Endodermal cell (in vitro differentiated cells): ENCODE data around the gene NPDC1. TPM values are rescaled to one million over a fixed set of nuclear protein-coding genes. Genes with fewer than 3 reads are reported as not detected.

Experiments used
- DNase-seq: peaks from one replicate; pipeline ENCODE4 v3.0.0-alpha.2; 2017
- H3K27ac ChIP-seq: 2 replicates; pipeline ENCODE4 v1.5.1; 2013; ENCODE audit warnings: mild to moderate bottlenecking, low read depth, low read length, moderate library complexity
- H3K27me3 ChIP-seq: 2 replicates; pipeline ENCODE4 v1.6.1; 2013; ENCODE audit warnings: mild to moderate bottlenecking, low read length, moderate library complexity; ENCODE audit not compliant: insufficient read depth, control insufficient read depth, poor library complexity, severe bottlenecking
- H3K36me3 ChIP-seq: 2 replicates; pipeline ENCODE4 v1.7.0; 2013; ENCODE audit warnings: mild to moderate bottlenecking, low read length, moderate library complexity; ENCODE audit not compliant: control insufficient read depth, insufficient read depth
- H3K4me1 ChIP-seq: one replicate; pipeline ENCODE4 v1.7.0; 2013; ENCODE audit warnings: low read length; ENCODE audit not compliant: control insufficient read depth, insufficient read depth
- H3K4me3 ChIP-seq: 2 replicates; pipeline ENCODE4 v1.5.1; 2013; ENCODE audit warnings: mild to moderate bottlenecking, low read length, moderate library complexity
- H3K9ac ChIP-seq: 2 replicates; pipeline ENCODE4 v1.6.1; 2013; ENCODE audit warnings: mild to moderate bottlenecking, low read length, moderate library complexity; ENCODE audit not compliant: poor library complexity, severe bottlenecking; ENCODE audit errors: extremely low read depth
- H3K9me3 ChIP-seq: 2 replicates; pipeline ENCODE4 v1.6.1; 2013; ENCODE audit warnings: mild to moderate bottlenecking, low read length, moderate library complexity; ENCODE audit not compliant: control insufficient read depth
- H3K27ac Mint-ChIP-seq: 2 replicates; pipeline ENCODE4 v1.8.0; 2020; ENCODE audit warnings: mixed read lengths
- H3K27me3 Mint-ChIP-seq: 2 replicates; pipeline ENCODE4 v1.8.0; 2021; ENCODE audit warnings: mild to moderate bottlenecking, mixed read lengths; ENCODE audit not compliant: insufficient read depth
- H3K36me3 Mint-ChIP-seq: 2 replicates; pipeline ENCODE4 v1.8.0; 2020; ENCODE audit warnings: low read depth, mixed read lengths
- H3K4me1 Mint-ChIP-seq: 2 replicates; pipeline ENCODE4 v1.8.0; 2020; ENCODE audit warnings: mixed read lengths
- H3K4me3 Mint-ChIP-seq: 2 replicates; pipeline ENCODE4 v1.8.0; 2020; ENCODE audit warnings: mild to moderate bottlenecking, moderate library complexity, mixed read lengths
- H3K9me3 Mint-ChIP-seq: 2 replicates; pipeline ENCODE4 v1.8.0; 2020; ENCODE audit warnings: mild to moderate bottlenecking, mixed read lengths
- WGBS, 2 experiments: methylation state at CpG; one replicate each; pipeline versions ENCODE4 v1.1.5 to v1.1.7; 2013; ENCODE audit warnings: missing lambda C conversion rate in 2 of 2, mixed read lengths in 1 of 2; ENCODE audit not compliant: insufficient coverage in 1 of 2, insufficient read length in 1 of 2; 5-methylcytosine and 5-hydroxymethylcytosine counted together
- total RNA-seq, 2 donors: library from RNA; stranded (reverse); fragmentation: NEBNext Ultra II Directional in 1 of 2; extraction: Animal tissue kit (Norgen Biotek cat#: 25700) in 1 of 2; gene quantifications; 2 replicates in 1 of 2; 3 replicates in 1 of 2; pipeline ENCODE4 v1.2.1, GENCODE V29; 2021
- TF ChIP-seq, protein P1 (sequence below): fragments of 200-600 bp; sonication (generic); conservative IDR thresholded peaks from 2 replicates; pipeline ENCODE4 v1.5.0; 2021; ENCODE audit warnings: antibody characterized with exemption, mild to moderate bottlenecking

The NPDC1 gene
- total RNA-seq, 2 donors from 2014 or later, result 60.8 to 73.3 TPM

DNA sequence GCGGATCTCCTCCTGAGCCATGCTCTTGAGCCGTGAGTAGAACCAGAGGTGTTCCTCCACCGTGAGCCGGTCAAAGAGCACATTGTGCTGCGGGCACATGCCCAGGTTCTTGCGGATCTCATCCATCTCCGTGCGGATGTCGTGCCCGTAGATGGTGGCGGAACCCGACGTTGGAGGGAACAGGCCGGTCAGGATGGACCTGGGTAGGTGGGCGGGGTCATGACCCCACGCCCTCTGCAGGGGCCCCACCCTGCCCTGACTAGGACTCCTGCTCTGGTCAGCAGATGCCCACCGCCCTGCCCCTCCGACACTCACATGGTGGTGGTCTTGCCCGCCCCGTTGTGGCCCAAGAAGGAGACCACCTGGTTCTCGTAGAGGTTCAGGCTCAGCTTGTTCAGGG lies 30.0 kb downstream of the NPDC1 start:
- Mint-ChIP-seq H3K9me3 (peaks cover 1% of the 10 kb centered on the region), H3K27me3 (no peaks in the 10 kb centered on the region), H3K4me3 (no peak overlapping the region), H3K4me1 (no peaks in the 10 kb centered on the region), H3K27ac (no peak overlapping the region), H3K36me3 (peaks cover 6% of the 10 kb centered on the region)
- Histone ChIP-seq H3K9ac (no peak overlapping the region), H3K36me3 (no peaks in the 10 kb centered on the region), H3K4me1 (no peaks in the 10 kb centered on the region), H3K27ac (no peak overlapping the region), H3K27me3 (no peaks in the 10 kb centered on the region), H3K9me3 (no peaks in the 10 kb centered on the region), H3K4me3 (no peak overlapping the region)
- WGBS, 2 experiments, result 96 to 97% methylated on average over 13 to 21 of the region's 21 CpGs
- DNase-seq, result no peak
- TF ChIP-seq, protein P1, sequence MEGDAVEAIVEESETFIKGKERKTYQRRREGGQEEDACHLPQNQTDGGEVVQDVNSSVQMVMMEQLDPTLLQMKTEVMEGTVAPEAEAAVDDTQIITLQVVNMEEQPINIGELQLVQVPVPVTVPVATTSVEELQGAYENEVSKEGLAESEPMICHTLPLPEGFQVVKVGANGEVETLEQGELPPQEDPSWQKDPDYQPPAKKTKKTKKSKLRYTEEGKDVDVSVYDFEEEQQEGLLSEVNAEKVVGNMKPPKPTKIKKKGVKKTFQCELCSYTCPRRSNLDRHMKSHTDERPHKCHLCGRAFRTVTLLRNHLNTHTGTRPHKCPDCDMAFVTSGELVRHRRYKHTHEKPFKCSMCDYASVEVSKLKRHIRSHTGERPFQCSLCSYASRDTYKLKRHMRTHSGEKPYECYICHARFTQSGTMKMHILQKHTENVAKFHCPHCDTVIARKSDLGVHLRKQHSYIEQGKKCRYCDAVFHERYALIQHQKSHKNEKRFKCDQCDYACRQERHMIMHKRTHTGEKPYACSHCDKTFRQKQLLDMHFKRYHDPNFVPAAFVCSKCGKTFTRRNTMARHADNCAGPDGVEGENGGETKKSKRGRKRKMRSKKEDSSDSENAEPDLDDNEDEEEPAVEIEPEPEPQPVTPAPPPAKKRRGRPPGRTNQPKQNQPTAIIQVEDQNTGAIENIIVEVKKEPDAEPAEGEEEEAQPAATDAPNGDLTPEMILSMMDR, result no peak

DNA sequence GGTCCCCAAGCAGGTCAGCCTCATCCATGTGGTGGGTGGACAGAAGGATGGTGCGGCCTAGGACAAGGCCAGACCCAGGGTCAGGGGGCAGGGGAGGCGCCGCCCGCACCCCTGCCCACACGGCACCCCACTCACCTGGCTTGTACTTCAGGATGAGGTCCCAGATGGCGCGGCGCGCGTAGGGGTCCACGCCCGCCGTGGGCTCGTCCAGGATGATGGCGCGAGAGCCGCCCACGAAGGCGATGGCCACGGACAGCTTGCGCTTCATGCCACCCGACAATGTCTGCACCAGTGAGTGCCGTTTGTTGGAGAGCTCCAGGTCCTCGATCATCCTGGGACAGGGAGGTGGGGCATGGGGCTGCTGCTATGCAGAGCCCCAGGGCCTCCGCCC lies 30.4 kb downstream of the NPDC1 start:
- Histone ChIP-seq H3K4me3 (no peak overlapping the region), H3K27ac (no peak overlapping the region), H3K4me1 (no peaks in the 10 kb centered on the region), H3K9ac (no peak overlapping the region), H3K27me3 (no peaks in the 10 kb centered on the region), H3K9me3 (no peaks in the 10 kb centered on the region), H3K36me3 (no peaks in the 10 kb centered on the region)
- no peaks in the 10 kb centered on the region for H3K4me1 Mint-ChIP-seq
- TF ChIP-seq, protein P1, result no peak
- WGBS, 2 experiments, result 95 to 98% methylated on average over 19 to 25 of the region's 25 CpGs
- no peaks in the 10 kb centered on the region for H3K27me3 Mint-ChIP-seq
- no peak for DNase-seq
- H3K4me3 Mint-ChIP-seq, result no peak overlapping the region
- peaks cover 1% of the 10 kb centered on the region for H3K9me3 Mint-ChIP-seq
- peaks cover 6% of the 10 kb centered on the region for H3K36me3 Mint-ChIP-seq
- H3K27ac Mint-ChIP-seq, result no peak overlapping the region

DNA sequence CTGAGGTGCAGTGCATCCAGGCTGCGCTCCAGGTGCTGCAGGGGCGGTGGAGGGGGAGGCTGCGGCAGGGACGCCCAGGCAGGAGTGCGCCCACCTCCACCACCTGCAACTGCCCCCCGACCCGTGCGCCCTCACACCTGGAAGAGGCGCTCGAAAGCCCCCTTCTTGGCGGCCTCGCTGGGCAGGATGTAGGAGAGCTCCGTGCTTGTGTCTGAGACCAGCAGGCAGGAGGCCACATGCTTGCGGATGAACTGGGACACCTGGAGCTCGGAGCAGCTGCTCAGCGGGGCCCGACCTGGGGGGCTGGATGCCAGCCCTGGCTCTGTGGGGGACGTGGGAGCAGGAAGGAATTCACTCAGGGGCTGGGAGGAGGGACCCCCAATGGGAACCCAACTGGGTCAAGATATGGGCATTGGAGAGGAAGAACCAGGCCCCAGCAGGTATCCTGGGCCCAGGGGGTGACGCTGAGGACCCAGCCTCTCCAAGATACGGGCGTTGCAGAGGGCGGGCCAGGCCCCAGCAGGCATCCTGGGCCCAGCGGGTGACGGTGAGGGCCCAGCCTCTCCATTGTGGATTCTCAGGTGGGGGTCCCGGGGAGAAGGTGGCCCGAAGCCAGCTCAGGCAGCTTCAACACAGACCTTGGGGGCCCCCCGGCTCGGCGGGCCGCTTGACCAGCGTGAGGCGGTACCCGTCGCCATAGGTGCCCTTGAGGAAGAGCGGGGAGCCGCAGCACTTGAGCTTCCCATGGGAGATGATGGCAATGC lies 31.0 kb downstream of the NPDC1 start:
- H3K4me3 ChIP-seq, result no peak overlapping the region
- Mint-ChIP-seq H3K4me1 (no peaks in the 10 kb centered on the region), H3K4me3 (no peak overlapping the region), H3K27me3 (no peaks in the 10 kb centered on the region), H3K9me3 (peaks cover 1% of the 10 kb centered on the region), H3K36me3 (peaks cover 6% of the 10 kb centered on the region), H3K27ac (no peak overlapping the region)
- H3K9me3 ChIP-seq, result no peaks in the 10 kb centered on the region
- no peaks in the 10 kb centered on the region for H3K27me3 ChIP-seq
- TF ChIP-seq, protein P1, result no peak
- no peak for DNase-seq
- H3K9ac ChIP-seq, result no peak overlapping the region
- no peaks in the 10 kb centered on the region for H3K4me1 ChIP-seq
- WGBS, 2 experiments, result 94 to 98% methylated on average over 31 to 36 of the region's 36 CpGs
- no peak overlapping the region for H3K27ac ChIP-seq
- H3K36me3 ChIP-seq, result no peaks in the 10 kb centered on the region
